COLO668 (cell line): ENCODE results near the gene LEKR1.

ENCODE experiments used
- DNase-seq: peaks from one replicate; lab custom pipeline; 2025; ENCODE audit not compliant: unreplicated experiment; lab: John Stamatoyannopoulos, UW

Gene LEKR1

DNA sequence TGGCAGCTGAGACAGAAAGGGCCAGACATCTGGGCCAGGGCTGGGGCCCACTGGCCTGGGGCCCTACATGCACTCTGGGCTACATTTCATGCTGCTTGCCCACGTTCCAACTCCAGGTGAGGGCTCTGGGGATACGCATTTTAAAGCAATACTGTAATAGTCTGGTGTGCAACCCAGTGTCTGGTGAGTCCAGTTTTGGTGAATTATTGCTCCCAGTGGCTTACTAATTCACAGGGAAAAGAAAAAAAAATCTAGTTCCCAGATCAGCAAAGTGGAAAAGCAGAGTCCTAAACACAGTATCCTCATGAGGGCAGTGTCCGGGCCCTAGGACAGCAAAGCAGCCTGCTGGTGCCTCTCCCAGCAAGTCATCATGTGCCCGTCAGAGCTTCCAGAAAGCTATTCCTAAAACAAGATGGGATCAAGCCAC lies 251.4 kb downstream of the LEKR1 start:
- no peak for DNase-seq

GRCh38 chr3:157078131-157078810 lies 252.1 kb downstream of the LEKR1 start:
- DNase-seq = no peak

DNA sequence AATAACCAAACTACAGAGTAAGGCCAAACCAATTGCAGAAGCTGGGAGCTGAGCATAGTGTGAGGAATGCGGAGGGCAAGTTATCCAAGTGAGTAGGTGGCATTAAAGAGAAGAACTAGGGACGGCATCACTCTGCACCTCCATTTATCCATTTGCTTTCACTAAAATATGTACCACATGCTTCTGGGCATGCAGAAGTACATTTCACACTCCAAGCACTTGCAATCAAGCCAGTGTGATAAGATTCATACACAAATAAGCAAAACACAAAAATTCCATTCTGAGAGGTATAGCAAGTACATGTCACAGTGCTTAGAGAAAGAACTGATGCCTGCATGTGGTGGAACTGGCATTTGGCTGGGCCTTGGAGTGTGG lies 252.6 kb downstream of the LEKR1 start:
- DNase-seq = no peak

DNA sequence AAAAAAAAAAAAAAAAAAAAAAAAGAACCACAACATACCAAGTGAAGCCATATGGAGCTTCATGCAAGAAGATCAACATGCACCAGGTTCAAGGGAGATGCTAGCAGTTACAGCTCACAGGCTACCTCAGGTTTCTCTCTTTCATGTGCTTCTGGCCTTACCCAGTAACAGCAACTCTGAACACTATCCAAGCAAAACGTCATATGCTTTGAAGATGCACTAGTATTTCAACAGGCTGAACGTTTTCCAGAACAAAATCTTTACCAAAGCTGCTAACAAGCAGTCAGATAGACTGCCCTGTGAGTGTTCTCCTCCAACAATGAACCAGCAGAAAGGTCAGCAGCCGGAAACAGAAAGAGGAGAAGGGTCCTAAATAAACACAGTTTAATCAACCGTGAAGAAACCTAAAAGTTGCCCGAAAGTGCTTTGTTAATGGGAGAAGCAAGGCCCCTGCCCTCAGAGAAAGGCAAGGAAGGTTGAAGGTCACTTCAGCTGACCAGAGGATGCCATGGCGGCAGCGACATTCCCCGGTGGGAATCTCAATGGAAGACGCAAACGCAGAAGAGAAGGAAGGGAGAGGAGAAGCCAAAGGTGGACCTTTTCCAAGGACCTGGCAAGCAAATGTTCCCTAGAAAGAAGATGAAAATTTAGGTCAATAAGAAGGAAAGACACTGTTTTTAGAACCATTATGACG lies 253.7 kb downstream of the LEKR1 start:
- DNase-seq = no peak

DNA sequence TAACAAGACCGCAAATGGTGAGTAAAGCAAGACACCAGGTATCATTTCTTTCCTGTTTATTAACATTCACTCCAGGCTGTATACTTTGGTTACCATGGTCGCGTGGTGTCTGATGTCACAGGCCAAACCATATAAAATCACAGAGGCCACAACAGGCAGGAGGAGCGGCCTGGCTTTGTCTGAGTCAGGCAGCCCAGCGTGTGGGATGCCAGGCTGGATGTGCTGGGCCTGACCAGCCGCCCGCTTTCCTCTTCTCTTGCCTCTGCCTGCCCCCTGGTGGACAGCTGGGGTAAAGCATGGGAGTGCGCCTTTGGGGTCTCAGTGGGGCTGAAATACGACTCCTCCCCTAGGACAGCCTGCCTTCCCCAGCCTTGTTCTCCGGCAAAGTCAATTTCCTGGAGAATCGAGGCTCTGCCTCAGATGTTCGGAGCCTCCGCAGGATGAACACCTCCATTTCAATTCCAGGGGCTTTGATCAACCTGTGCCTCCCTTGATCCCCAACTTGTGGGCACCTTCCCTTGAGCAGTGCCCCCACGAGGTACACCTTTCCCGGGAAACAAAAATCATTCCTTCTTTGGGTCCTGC lies 255.6 kb downstream of the LEKR1 start:
- no peak for DNase-seq

DNA sequence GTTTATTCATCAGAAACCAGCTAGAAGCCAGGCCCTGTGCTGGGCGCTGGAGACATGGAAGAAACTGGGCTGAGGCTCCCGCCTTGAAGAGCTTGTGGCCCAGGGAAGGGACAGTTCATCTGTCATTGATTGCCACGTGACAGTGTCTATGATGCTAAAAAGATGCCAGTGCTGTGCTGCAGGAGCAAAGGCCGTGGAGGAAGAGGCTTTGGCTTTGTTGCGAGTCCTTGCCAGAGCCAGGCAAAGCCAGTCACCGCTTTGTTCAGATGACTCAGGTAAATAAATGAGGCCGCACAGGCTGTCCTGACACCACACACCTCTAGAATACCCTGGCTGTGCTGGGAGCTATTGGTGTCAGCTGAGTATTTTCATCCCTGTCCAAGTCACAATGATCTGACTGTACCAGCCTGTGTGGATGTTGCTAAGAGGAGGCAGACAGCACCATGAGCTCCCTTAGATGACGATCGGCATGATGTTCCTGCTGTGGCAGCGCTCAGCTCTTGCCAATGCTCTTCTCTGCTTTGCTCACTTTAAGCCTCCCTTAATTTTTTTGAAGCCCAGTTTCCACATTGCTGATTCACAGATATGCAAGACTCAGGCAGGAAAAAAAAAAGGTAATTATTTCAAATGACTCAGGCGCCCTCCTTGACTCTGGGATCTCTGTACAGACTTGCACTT lies 256.3 kb downstream of the LEKR1 start:
- no peak for DNase-seq

- DNase-seq = no peak
Observed at GRCh38 chr3:157083824-157084223, 257.7 kb downstream of the LEKR1 start.

DNA sequence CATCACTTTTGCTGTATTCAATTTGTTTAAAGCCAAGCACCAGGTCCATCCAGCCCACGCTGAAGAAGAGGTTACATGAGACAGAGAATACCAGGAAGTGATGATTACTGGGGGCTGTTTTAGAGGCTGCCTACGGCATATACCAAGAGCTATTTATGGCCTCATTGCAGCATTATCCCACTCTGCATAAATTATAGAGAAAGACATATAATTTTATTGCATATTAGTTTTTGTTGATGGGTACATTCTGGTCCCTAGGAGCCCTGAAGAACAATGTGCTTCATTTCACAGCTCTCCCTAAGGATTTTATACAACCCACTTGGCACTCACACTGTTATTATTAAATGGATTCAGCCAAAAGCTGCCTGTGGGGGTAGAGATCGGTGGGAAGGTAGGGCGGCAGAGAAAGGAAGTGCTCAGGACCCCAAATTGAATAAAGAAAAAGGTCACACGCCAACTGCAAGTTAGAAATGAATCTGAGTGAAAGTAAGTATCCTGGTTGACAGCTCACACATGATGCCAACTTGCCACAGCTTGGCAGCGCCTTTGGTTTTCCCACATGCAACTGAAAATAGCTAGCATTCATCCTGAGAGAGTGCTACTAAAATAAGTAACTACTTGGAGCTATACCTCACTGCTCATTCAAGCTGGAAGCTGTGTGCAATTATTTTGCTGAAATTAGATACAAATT lies 260.1 kb downstream of the LEKR1 start:
- DNase-seq = no peak

GRCh38 chr3:157086775-157087174 lies 260.6 kb downstream of the LEKR1 start:
- no peak for DNase-seq

DNA sequence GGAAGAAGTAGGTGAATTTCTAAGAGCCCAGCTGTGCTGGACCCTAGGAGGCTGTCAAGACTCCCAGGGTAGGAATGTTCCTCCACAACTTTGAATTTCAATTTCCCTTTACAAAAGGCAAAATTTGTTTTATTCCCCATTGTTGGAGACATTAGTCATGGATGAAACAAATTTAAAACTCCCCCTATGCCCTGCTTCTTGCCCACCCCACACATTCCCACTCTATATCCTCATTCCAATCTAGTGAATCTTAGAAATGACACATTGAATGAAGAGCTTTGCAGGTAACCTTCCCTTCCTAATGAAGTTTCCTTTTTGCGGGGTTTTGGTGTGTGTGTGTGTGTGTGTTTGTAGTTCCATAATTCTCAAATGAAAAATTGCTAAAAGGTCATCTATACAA lies 261.2 kb downstream of the LEKR1 start:
- DNase-seq = no peak

- no peak for DNase-seq
Observed at GRCh38 chr3:157087780-157088600, 261.8 kb downstream of the LEKR1 start.

DNA sequence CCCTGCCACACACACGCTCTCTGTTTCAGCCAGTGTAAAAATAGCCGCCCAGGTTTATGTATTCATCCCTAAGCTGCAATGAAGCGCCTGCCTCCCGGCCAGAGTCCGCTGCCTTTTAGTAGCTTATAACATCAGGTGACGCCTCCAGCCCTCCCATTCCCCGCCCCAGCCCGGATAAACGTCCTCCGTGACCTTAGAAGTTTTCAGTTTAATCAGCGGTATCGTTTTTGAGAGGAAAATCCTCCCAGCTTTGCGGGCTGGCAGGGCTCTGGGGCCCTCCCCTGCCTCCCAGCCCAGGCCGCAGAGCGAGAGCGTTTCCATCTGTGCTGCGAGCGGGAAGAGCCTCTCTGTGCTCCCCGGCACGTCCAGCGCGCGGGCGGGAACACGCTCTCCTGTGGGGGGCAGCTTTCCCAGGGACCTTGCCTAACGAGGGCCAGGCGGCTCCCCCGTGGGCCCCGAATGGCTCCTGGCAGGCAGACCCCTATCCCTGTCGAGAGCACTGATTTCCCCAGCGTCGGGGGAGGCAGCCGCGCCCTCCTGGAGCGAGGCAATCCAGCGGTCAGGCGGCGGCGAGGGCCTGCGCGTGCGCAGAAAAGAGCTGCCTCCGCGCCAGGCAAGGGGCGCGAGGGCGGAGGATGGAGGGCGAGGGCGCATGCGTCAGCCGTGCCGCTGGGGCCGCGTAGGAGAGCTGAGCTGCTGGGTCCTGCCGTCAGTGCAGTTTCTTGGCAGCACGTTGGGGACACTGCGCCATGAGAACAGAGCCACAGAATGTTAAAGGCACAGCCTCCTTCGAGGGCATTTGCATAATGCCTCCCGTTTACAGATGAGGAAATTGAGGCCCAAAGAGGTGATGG lies 262.7 kb downstream of the LEKR1 start:
- no peak for DNase-seq

- no peak for DNase-seq
Observed at GRCh38 chr3:157089455-157090221, 263.5 kb downstream of the LEKR1 start.

- no peak for DNase-seq
Observed at GRCh38 chr3:157091083-157091833, 265.1 kb downstream of the LEKR1 start.

DNA sequence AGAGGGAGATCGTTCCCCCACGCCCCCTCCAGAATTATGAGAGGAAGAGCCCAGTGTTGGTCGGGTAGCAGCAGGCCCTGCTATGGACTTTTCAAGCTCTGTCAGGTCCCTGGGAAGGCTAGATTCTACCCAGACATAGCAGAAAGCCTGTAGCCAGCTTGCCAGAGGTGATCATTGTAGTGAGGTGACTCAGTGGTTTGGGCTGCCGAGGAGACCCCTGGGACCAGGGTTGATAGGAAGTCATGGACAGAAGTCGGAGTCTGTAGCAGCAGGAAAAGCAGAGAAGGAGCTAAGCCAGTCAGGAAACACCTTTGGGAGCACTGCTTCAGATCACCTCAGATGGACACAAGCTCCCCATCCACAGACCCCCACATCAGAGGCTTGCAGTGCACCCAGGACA lies 266.1 kb downstream of the LEKR1 start:
- DNase-seq = no peak

GRCh38 chr3:157093096-157093495 lies 266.9 kb downstream of the LEKR1 start:
- no peak for DNase-seq

DNA sequence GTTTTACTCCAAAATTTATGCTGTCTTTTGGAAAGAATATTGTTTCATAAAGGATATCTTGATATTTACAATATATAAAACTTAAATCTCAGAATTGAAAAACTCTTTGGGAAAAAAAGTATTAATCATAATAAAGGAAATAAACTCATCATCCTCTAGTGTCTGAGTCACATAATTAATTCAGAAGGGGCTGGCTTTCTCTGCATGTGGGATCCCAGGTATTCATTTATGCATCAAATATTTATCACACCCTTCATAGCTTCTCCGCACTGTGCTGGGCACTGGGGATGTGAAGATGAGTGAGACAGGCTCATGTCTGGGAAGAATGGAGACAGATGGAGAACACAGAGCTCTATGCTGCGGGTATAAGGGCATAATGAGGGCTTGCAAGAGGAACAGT lies 268.1 kb downstream of the LEKR1 start:
- DNase-seq = no peak
